SK-N-SH (cell line): Measurements from ENCODE around the gene GPR107. TPM values are rescaled to one million over a fixed set of nuclear protein-coding genes. Genes with fewer than 3 reads are reported as not detected.

Source experiments
- CTCF ChIA-PET: fragments of 300-600, 350-600 bp; formaldehyde crosslinking; extraction: SDS; loops from one replicate; lab custom pipeline; 2021; lab: Yijun Ruan, JAX
- POLR2A ChIA-PET: fragments of 350-600 bp; sonication (Branson Sonifier 250); formaldehyde crosslinking; extraction: SDS; loops from one replicate; lab custom pipeline; 2020; ENCODE audit warnings: antibody characterized with exemption, inconsistent platforms; lab: Yijun Ruan, JAX
- DNase-seq: peaks from one replicate; pipeline ENCODE4 v3.0.0; 2012
- H2AFZ ChIP-seq: fragments of 200-600 bp; sonication (generic); 2 replicates; pipeline ENCODE4 v1.8.1; 2016; ENCODE audit warnings: antibody characterized with exemption, mild to moderate bottlenecking, low read depth
- H3F3A ChIP-seq: fragments of 200-600 bp; sonication (generic); replicated peaks from 2 replicates; pipeline ENCODE3; 2016; ENCODE audit warnings: antibody characterized with exemption, mild to moderate bottlenecking; ENCODE audit not compliant: insufficient read depth
- H3K27ac ChIP-seq, 2 experiments: fragments of 200-500 bp in 1 of 2; fragments of 200-600 bp in 1 of 2; sonication (Bioruptor generic) in 1 of 2; sonication (generic), shearing (Covaris generic) in 1 of 2; 2 replicates each; pipeline versions ENCODE4 v1.5.1 to v1.6.1; 2014 to 2016; ENCODE audit warnings: low read depth in 2 of 2, inconsistent platforms in 1 of 2, low read length in 1 of 2, mild to moderate bottlenecking in 1 of 2, mixed read lengths in 1 of 2
- H3K27me3 ChIP-seq: fragments of 200-600 bp; sonication (generic), shearing (Covaris generic); 2 replicates; pipeline ENCODE4 v1.6.1; 2016; ENCODE audit warnings: mixed run types; ENCODE audit not compliant: insufficient read depth
- H3K36me3 ChIP-seq, 2 experiments: fragments of 200-500 bp in 1 of 2; fragments of 200-600 bp in 1 of 2; sonication (Bioruptor generic) in 1 of 2; sonication (generic) in 1 of 2; replicated peaks in 1 of 2; 2 replicates each; pipeline versions ENCODE3 to v1.5.1; 2014 to 2016; ENCODE audit warnings: low read length in 1 of 2, mild to moderate bottlenecking in 1 of 2; ENCODE audit not compliant: insufficient read depth in 2 of 2, control insufficient read depth in 1 of 2
- H3K4me1 ChIP-seq, 2 experiments: fragments of 200-500 bp in 1 of 2; fragments of 200-600 bp in 1 of 2; sonication (Bioruptor generic) in 1 of 2; sonication (generic), shearing (Covaris generic) in 1 of 2; 2 replicates each; pipeline versions ENCODE4 v1.5.1 to v1.6.1; 2014 to 2016; ENCODE audit warnings: low read depth in 1 of 2, low read length in 1 of 2, mixed run types in 1 of 2; ENCODE audit not compliant: insufficient read depth in 2 of 2, control insufficient read depth in 1 of 2
- H3K4me2 ChIP-seq: fragments of 200-600 bp; sonication (generic), shearing (Covaris generic); 2 replicates; pipeline ENCODE4 v1.6.1; 2017; ENCODE audit warnings: mixed run types
- H3K4me3 ChIP-seq, 2 experiments: fragments of 200-500 bp in 1 of 2; fragments of 200-600 bp in 1 of 2; sonication (Bioruptor generic) in 1 of 2; sonication (generic), shearing (Covaris generic) in 1 of 2; 2 replicates each; pipeline versions ENCODE4 v1.5.1 to v1.8.1; 2014 to 2016; ENCODE audit warnings: low read depth in 2 of 2, inconsistent platforms in 1 of 2, low read length in 1 of 2, mild to moderate bottlenecking in 1 of 2, mixed read lengths in 1 of 2, moderate library complexity in 1 of 2
- H3K79me2 ChIP-seq: fragments of 200-600 bp; sonication (generic); 2 replicates; pipeline ENCODE4 v1.8.1; 2017; ENCODE audit warnings: mild to moderate bottlenecking; ENCODE audit not compliant: insufficient read depth
- H3K9ac ChIP-seq: fragments of 200-600 bp; sonication (generic); 2 replicates; pipeline ENCODE4 v1.6.1; 2017; ENCODE audit warnings: mixed run types
- H3K9me2 ChIP-seq: fragments of 200-600 bp; sonication (generic); 2 replicates; pipeline ENCODE4 v1.6.1; 2017; ENCODE audit warnings: mixed run types
- H3K9me3 ChIP-seq: fragments of 200-600 bp; sonication (generic); 2 replicates; pipeline ENCODE4 v1.6.1; 2017; ENCODE audit warnings: mixed run types, mild to moderate bottlenecking, moderate library complexity
- H4K20me1 ChIP-seq: fragments of 200-600 bp; sonication (generic); 2 replicates; pipeline ENCODE4 v1.6.1; 2017; ENCODE audit warnings: mild to moderate bottlenecking, mixed run types; ENCODE audit not compliant: insufficient read depth
- CHD2 ChIP-seq: fragments of 150-350 bp; IDR thresholded peaks from 2 replicates; pipeline ENCODE4 v1.6.1; 2018; ENCODE audit warnings: low read length; ENCODE audit not compliant: partially characterized antibody
- FOXJ3 ChIP-seq: sonication (generic); formaldehyde crosslinking; IDR thresholded peaks from 2 replicates; pipeline ENCODE4 v1.5.1; 2020; ENCODE audit warnings: mild to moderate bottlenecking, missing genetic modification reagents
- IRF3 ChIP-seq: fragments of 150-350 bp; IDR thresholded peaks from 2 replicates; pipeline ENCODE4 v1.6.1; 2016; ENCODE audit warnings: mild to moderate bottlenecking, low read depth, low read length
- NFIC ChIP-seq: IDR thresholded peaks from 2 replicates; pipeline ENCODE4 v1.4.0; 2012; ENCODE audit warnings: borderline replicate concordance
- RFX5 ChIP-seq: IDR thresholded peaks from 2 replicates; pipeline ENCODE4 v1.6.1; 2012; ENCODE audit warnings: mild to moderate bottlenecking, improper control_type of control experiment, low read length
- SIN3A ChIP-seq: IDR thresholded peaks from 2 replicates; pipeline ENCODE4 v1.6.1; 2012; ENCODE audit warnings: low read depth, mild to moderate bottlenecking, low read length, moderate library complexity, borderline replicate concordance
- TAF1 ChIP-seq: IDR thresholded peaks from 2 replicates; pipeline ENCODE4 v1.6.1; 2012; ENCODE audit warnings: low read depth, mild to moderate bottlenecking, low read length, moderate library complexity, borderline replicate concordance
- TCF12 ChIP-seq: IDR thresholded peaks from 2 replicates; pipeline ENCODE4 v1.4.0; 2012
- ZBTB33 ChIP-seq: IDR thresholded peaks from 2 replicates; pipeline ENCODE4 v1.4.0; 2012; ENCODE audit warnings: low read depth, borderline replicate concordance
- WGBS: methylation state at CpG from one replicate; pipeline ENCODE4 v1.1.6; 2017; ENCODE audit warnings: low lambda C conversion rate; 5-methylcytosine and 5-hydroxymethylcytosine counted together
- polyA plus RNA-seq, 3 experiments: library from polyadenylated mRNA; depleted of rRNA; stranded (reverse); fragments of >200 nt; gene quantifications; 2 replicates each; pipeline ENCODE4 v1.2.3, GENCODE V29; 2012
- TF ChIP-seq, protein P1 (sequence below): fragments of 150-350 bp; IDR thresholded peaks from 2 replicates; pipeline ENCODE4 v1.6.1; 2017; ENCODE audit warnings: antibody characterized with exemption, low read length, low read depth, borderline replicate concordance

Gene GPR107
- polyA plus RNA-seq, 1 of the 3 experiments (the other 2 are of a cell fraction): 23.0 TPM

DNA sequence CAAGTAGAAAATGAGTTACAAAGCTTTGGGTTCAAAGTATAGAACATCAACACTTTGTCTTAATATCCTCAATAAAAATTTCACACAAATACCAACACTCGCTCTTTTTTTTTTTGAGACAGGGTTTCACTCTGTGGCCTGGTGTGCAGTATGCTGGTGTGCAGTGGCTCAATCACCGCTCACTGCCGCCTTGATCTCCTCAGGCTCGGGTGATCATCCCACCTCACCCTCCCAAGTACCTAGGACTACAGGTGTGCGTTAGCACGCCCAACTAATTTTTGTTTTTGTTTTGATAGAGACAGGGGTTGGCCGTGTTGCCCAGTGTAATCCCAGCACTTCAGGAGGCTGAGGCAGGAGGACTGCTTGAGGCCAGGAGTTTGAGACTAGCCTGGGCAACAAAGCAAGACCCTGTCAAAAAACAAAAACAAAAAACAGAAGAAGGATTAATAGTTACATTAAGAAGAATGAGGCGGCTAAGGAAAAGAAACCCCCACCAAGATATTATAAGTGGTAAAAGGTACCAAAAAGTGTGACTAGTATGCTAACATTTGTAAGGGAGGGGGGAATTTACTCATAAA lies 31.1 kb upstream of the GPR107 start (continued):
- TF ChIP-seq ZBTB33: no peak
- no peak for TF ChIP-seq FOXJ3 (CRISPR knock-in tag)
- TF ChIP-seq TAF1: no peak
- TF ChIP-seq IRF3: no peak

DNA sequence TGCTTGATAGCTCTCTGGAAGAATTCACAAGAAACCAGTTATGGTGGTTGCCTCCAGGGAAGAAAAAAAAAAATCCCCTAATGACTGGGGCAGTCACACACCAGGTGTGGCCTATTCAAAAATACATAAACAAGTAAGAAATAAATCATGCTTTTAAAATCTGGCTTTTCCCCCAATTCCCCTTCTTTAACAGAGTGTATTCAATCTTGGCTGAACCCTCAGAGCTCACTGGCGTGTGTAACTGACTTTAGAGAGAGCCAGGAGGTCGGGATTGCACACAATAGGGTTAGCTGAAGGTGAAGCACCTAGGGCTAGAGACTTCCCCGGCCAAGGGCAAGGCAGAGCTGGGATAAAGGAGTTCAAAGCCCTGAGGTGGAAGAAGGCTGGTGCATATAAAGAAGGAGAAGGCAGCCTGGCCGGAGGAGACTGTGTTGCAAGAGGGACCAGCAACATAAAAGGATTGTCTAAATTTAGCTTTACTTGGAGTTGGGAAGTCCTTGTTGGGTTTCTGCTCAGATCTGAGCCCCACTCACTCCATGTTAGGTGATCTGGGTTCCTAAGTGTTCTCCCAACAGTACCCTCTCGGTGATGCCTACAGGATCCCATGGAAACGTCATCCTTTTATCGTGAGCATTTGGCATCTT lies 30.4 kb upstream of the GPR107 start:
- Histone ChIP-seq H3K9me2 (no peaks in the 10 kb centered on the region), H3K9ac (no peak overlapping the region), H3K79me2 (peaks cover 79% of the 10 kb centered on the region; the same call in 1 of the 2 replicates), H3F3A (peaks cover 7% of the 10 kb centered on the region), H3K27me3 (no peaks in the 10 kb centered on the region), H3K27ac (no peak overlapping the region), H3K4me3 (no peak overlapping the region), H3K4me2 (no peak overlapping the region), H3K4me1 (peaks cover 0 to 8% of the 10 kb centered on the region in 2 experiments; a peak in 1 of 4 replicates), H2AFZ (no peak overlapping the region), H3K36me3 (no peaks in the 10 kb centered on the region), H3K9me3 (no peaks in the 10 kb centered on the region), H4K20me1 (peaks cover 45% of the 10 kb centered on the region)
- DNase-seq: no peak
- TF ChIP-seq NFIC (no peak), CHD2 (no peak), SIN3A (no peak), RFX5 (no peak), TCF12 (no peak)
- TF ChIP-seq, protein P1, sequence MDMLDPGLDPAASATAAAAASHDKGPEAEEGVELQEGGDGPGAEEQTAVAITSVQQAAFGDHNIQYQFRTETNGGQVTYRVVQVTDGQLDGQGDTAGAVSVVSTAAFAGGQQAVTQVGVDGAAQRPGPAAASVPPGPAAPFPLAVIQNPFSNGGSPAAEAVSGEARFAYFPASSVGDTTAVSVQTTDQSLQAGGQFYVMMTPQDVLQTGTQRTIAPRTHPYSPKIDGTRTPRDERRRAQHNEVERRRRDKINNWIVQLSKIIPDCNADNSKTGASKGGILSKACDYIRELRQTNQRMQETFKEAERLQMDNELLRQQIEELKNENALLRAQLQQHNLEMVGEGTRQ: no peak
- ChIA-PET CTCF (interaction anchor here (0.9 kb wide), 1 partner anchor 285 kb away, joined by 3 read pairs; no protein-coding TSS in a partner anchor), POLR2A (no interaction called here)
- WGBS: 89% methylated on average over 7 of the region's 7 CpGs
